T-cell (primary cell): ENCODE measurements around the gene MBNL2. TPM values are rescaled to one million over a fixed set of nuclear protein-coding genes. Genes with fewer than 3 reads are reported as not detected.

ENCODE experiments used
- ATAC-seq, 4 experiments: fragments of 200-7000 bp in 3 of 4; fragments of 150-1000 bp in 1 of 4; cut with Tn5 transposase; replicated peaks in 1 of 4; 1 replicate in 3 of 4; 2 replicates in 1 of 4; pipeline ENCODE4 v1.10.0; 2021; ENCODE audit warnings: moderate library complexity in 3 of 4, mild to moderate bottlenecking in 2 of 4, moderate number of reproducible peaks in 1 of 4
- CTCF ChIA-PET, 2 donors: fragments of 300-600 bp; sonication (Branson Sonifier 250); formaldehyde crosslinking; loops; one replicate each; lab custom pipeline; 2022; ENCODE audit warnings: antibody characterized with exemption in 2 of 2; lab: Charles Lee
- POLR2A ChIA-PET, 2 donors: fragments of 300-600 bp; sonication (Branson Sonifier 250); formaldehyde crosslinking; loops; one replicate each; lab custom pipeline; 2022; ENCODE audit warnings: antibody characterized with exemption in 2 of 2; lab: Charles Lee
- DNase-seq, 35 experiments: peaks; one replicate each; pipeline versions ENCODE4 v3.0.0 to v3.0.0-alpha.2; 2013 to 2023
- H3K27ac ChIP-seq: one replicate; pipeline ENCODE4 v1.5.1; 2013; ENCODE audit warnings: low read length
- H3K27me3 ChIP-seq, 2 experiments: replicated peaks in 1 of 2; 1 replicate in 1 of 2; 2 replicates in 1 of 2; pipeline versions ENCODE4 v1.6.1 to v1.7.0; 2013; ENCODE audit warnings: low read length in 1 of 2, mixed read lengths in 1 of 2; ENCODE audit not compliant: control insufficient read depth in 2 of 2, insufficient read depth in 2 of 2; ENCODE audit errors: extremely low read depth in 1 of 2
- H3K36me3 ChIP-seq, 2 donors: 1 replicate in 1 of 2; 2 replicates in 1 of 2; pipeline versions ENCODE4 v1.6.1 to v1.7.0; 2013; ENCODE audit warnings: low read length in 1 of 2; ENCODE audit not compliant: control insufficient read depth in 2 of 2, insufficient read depth in 1 of 2; ENCODE audit errors: extremely low read depth in 1 of 2
- H3K4me1 ChIP-seq, 2 experiments: 1 replicate in 1 of 2; 2 replicates in 1 of 2; pipeline versions ENCODE4 v1.6.1 to v1.7.0; 2013; ENCODE audit warnings: low read length in 2 of 2, mixed read lengths in 1 of 2; ENCODE audit not compliant: insufficient read depth in 2 of 2, control insufficient read depth in 1 of 2; ENCODE audit errors: extremely low read depth in 1 of 2
- H3K4me3 ChIP-seq, 2 donors: 1 replicate in 1 of 2; 2 replicates in 1 of 2; pipeline versions ENCODE4 v1.5.1 to v1.7.0; 2013; ENCODE audit warnings: mild to moderate bottlenecking in 2 of 2, low read length in 1 of 2, moderate library complexity in 1 of 2; ENCODE audit not compliant: control insufficient read depth in 1 of 2; ENCODE audit errors: extremely low read depth in 1 of 2
- H3K9me3 ChIP-seq: 2 replicates; pipeline ENCODE4 v1.7.0; 2013
- H3K27ac Mint-ChIP-seq, 2 donors: one replicate each; pipeline ENCODE4 v1.8.0; 2020 to 2021; ENCODE audit warnings: mild to moderate bottlenecking in 2 of 2, mixed read lengths in 2 of 2
- H3K27me3 Mint-ChIP-seq, 2 donors: one replicate each; pipeline ENCODE4 v1.8.0; 2021 to 2022; ENCODE audit warnings: mixed read lengths in 2 of 2
- H3K36me3 Mint-ChIP-seq: one replicate; pipeline ENCODE4 v1.8.0; 2021; ENCODE audit warnings: mixed read lengths
- H3K4me1 Mint-ChIP-seq, 3 donors: one replicate each; pipeline ENCODE4 v1.8.0; 2020 to 2022; ENCODE audit warnings: mixed read lengths in 3 of 3, mild to moderate bottlenecking in 1 of 3
- H3K4me3 Mint-ChIP-seq, 3 donors: one replicate each; pipeline ENCODE4 v1.8.0; 2020 to 2022; ENCODE audit warnings: mild to moderate bottlenecking in 3 of 3, mixed read lengths in 3 of 3, moderate library complexity in 3 of 3
- H3K9me3 Mint-ChIP-seq, 3 donors: one replicate each; pipeline ENCODE4 v1.8.0; 2020 to 2022; ENCODE audit warnings: mixed read lengths in 3 of 3
- WGBS: methylation state at CpG from one replicate; pipeline ENCODE4 v1.1.5; 2013; ENCODE audit warnings: missing lambda C conversion rate; ENCODE audit not compliant: insufficient coverage; 5-methylcytosine and 5-hydroxymethylcytosine counted together
- total RNA-seq, 35 experiments: library from RNA in 6 of 35; stranded (reverse) in 6 of 35; fragments of 120-200 nt in 1 of 35; gene quantifications; one replicate each; pipeline versions ENCODE4 v1.2.1 to v1.2.4 and lab custom pipeline; 2013 to 2026

Gene MBNL2
- total RNA-seq, 5 donors from 2014 or later (not counting 1 experiment from before 2014, with no cell fraction given): 21.0 to 33.7 (median 28.5) TPM

- DNase-seq (no peak), ATAC-seq (no peak)
- peaks cover 72 to 81% (median 78%) of the 10 kb centered on the region in 3 donors for H3K4me1 Mint-ChIP-seq
- no peak overlapping the region for H3K4me3 Mint-ChIP-seq
- H3K27me3 Mint-ChIP-seq: no peaks in the 10 kb centered on the region
- no CpG with 5 or more reads among the region's 4 CpGs for WGBS
- ChIA-PET CTCF (interaction anchor here in 1 of 2 donors (0.6 kb wide), 1 partner anchor 108 kb away, joined by 10 read pairs; no protein-coding TSS in a partner anchor), POLR2A (interaction anchor here (0.7 to 2.0 kb wide), 2 partner anchors 9 to 11 kb away, joined by 3 to 10 read pairs; partner anchors contain the start of gene MBNL2 (in 1 of the 2))
- Histone ChIP-seq H3K27me3 (no peaks in the 10 kb centered on the region), H3K36me3 (peaks cover 5 to 14% of the 10 kb centered on the region in 2 donors), H3K4me1 (peaks cover 10 to 23% of the 10 kb centered on the region in 2 experiments), H3K9me3 (no peaks in the 10 kb centered on the region), H3K27ac (no peak overlapping the region), H3K4me3 (no peak overlapping the region)
- H3K27ac Mint-ChIP-seq: no peak overlapping the region
- H3K36me3 Mint-ChIP-seq: peaks cover 47% of the 10 kb centered on the region
- no peaks in the 10 kb centered on the region for H3K9me3 Mint-ChIP-seq
These were observed 9.1 kb downstream of the MBNL2 start for GRCh38 chr13:97231118-97231828.

GRCh38 chr13:97231829-97232196, 9.7 kb downstream of the MBNL2 start:
- peaks cover 6 to 18% of the 10 kb centered on the region in 2 experiments for H3K4me1 ChIP-seq
- ChIA-PET POLR2A (interaction anchor here in 1 of 2 donors (2.0 kb wide), 1 partner anchor 10 kb away, joined by 10 read pairs; the partner anchor contains the start of gene MBNL2), CTCF (interaction anchor here (0.6 to 0.7 kb wide), 2 partner anchors 45 to 109 kb away, joined by 3 to 10 read pairs; no protein-coding TSS in a partner anchor)
- H3K27me3 ChIP-seq: no peaks in the 10 kb centered on the region
- no peak overlapping the region for H3K27ac ChIP-seq
- WGBS: 93% methylated on average over 3 of the region's 6 CpGs
- ATAC-seq (no peak), DNase-seq (no peak)
- Mint-ChIP-seq H3K27me3 (no peaks in the 10 kb centered on the region), H3K9me3 (no peaks in the 10 kb centered on the region), H3K27ac (no peak overlapping the region), H3K36me3 (peaks cover 50% of the 10 kb centered on the region), H3K4me3 (no peak overlapping the region), H3K4me1 (peaks cover 72 to 81% (median 77%) of the 10 kb centered on the region in 3 donors)
- H3K9me3 ChIP-seq: no peaks in the 10 kb centered on the region
- peaks cover 5 to 14% of the 10 kb centered on the region in 2 donors for H3K36me3 ChIP-seq
- no peak overlapping the region for H3K4me3 ChIP-seq

GRCh38 chr13:97233499-97233898, 11.4 kb downstream of the MBNL2 start:
- ATAC-seq (no peak), DNase-seq (no peak)
- WGBS: no CpG with 5 or more reads among the region's 1 CpG
- ChIA-PET CTCF (interaction anchor here in 1 of 2 donors (0.7 kb wide), 1 partner anchor 122 kb away, joined by 4 read pairs; no protein-coding TSS in a partner anchor), POLR2A (interaction anchor here in 1 of 2 donors (2.0 kb wide), 1 partner anchor 11 kb away, joined by 10 read pairs; the partner anchor contains the start of gene MBNL2)
- H3K9me3 ChIP-seq: no peaks in the 10 kb centered on the region
- no peak overlapping the region for H3K4me3 ChIP-seq
- H3K27ac ChIP-seq: no peak overlapping the region
- peaks cover 5 to 14% of the 10 kb centered on the region in 2 donors for H3K36me3 ChIP-seq
- Mint-ChIP-seq H3K4me3 (no peak overlapping the region), H3K27ac (no peak overlapping the region), H3K27me3 (no peaks in the 10 kb centered on the region), H3K4me1 (peaks cover 78 to 85% (median 80%) of the 10 kb centered on the region in 3 donors), H3K9me3 (no peaks in the 10 kb centered on the region), H3K36me3 (peaks cover 64% of the 10 kb centered on the region)
- H3K27me3 ChIP-seq: no peaks in the 10 kb centered on the region
- H3K4me1 ChIP-seq: peaks cover 0 to 16% of the 10 kb centered on the region in 2 experiments

- Histone ChIP-seq H3K4me3 (no peak overlapping the region), H3K9me3 (no peaks in the 10 kb centered on the region), H3K4me1 (peaks cover 0 to 18% of the 10 kb centered on the region in 2 experiments), H3K36me3 (peaks cover 5 to 14% of the 10 kb centered on the region in 2 donors), H3K27me3 (no peaks in the 10 kb centered on the region), H3K27ac (no peak overlapping the region)
- H3K4me1 Mint-ChIP-seq: peaks cover 84 to 90% (median 85%) of the 10 kb centered on the region in 3 donors
- H3K27ac Mint-ChIP-seq: no peak overlapping the region
- POLR2A ChIA-PET: interaction anchor here in 1 of 2 donors (0.6 to 0.8 kb wide), 2 partner anchors 9 to 11 kb away, joined by 3 read pairs; no protein-coding TSS in a partner anchor
- DNase-seq: no peak
- H3K9me3 Mint-ChIP-seq: no peaks in the 10 kb centered on the region
- no peak for ATAC-seq
- CTCF ChIA-PET: interaction anchor here in 1 of 2 donors (0.7 kb wide), 1 partner anchor 122 kb away, joined by 4 read pairs; no protein-coding TSS in a partner anchor
- H3K4me3 Mint-ChIP-seq: no peak overlapping the region
- H3K36me3 Mint-ChIP-seq: peaks cover 67% of the 10 kb centered on the region
- WGBS: 100% methylated on average over 2 of the region's 5 CpGs
- no peaks in the 10 kb centered on the region for H3K27me3 Mint-ChIP-seq
These were observed 12.1 kb downstream of the MBNL2 start for GRCh38 chr13:97234236-97234635.

DNA sequence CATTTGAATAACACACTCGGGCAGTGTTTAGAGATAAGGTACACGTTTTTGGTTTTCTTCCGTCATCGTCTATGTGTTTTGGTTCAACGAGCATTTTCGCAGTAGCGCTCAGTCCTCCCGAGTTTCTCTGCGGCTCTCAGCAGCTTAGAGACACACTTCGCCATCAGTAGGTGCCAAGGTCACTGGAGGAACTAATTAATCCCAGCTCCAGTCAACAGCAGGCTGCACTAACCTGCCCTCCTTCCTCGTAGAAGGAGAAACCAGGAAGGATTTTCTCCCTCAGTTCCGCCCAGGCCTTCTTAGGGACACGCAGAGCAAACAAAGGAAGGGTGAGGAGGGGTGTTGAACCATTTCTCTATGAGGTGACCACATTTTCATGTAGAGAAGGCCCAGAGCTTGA, 12.6 kb downstream of the MBNL2 start:
- Histone ChIP-seq H3K9me3 (no peaks in the 10 kb centered on the region), H3K27me3 (no peaks in the 10 kb centered on the region), H3K4me3 (no peak overlapping the region), H3K27ac (no peak overlapping the region), H3K36me3 (peaks cover 5 to 14% of the 10 kb centered on the region in 2 donors), H3K4me1 (peaks cover 0 to 18% of the 10 kb centered on the region in 2 experiments)
- H3K9me3 Mint-ChIP-seq: no peaks in the 10 kb centered on the region
- H3K4me3 Mint-ChIP-seq: no peak overlapping the region
- peaks cover 62% of the 10 kb centered on the region for H3K36me3 Mint-ChIP-seq
- CTCF ChIA-PET: no interaction called here
- no peak for ATAC-seq
- H3K27me3 Mint-ChIP-seq: no peaks in the 10 kb centered on the region
- no peak for DNase-seq
- no peak overlapping the region for H3K27ac Mint-ChIP-seq
- H3K4me1 Mint-ChIP-seq: peaks cover 82 to 90% (median 84%) of the 10 kb centered on the region in 3 donors
- POLR2A ChIA-PET: interaction anchor here in 1 of 2 donors (0.6 to 0.8 kb wide), 2 partner anchors 9 to 11 kb away, joined by 3 read pairs; no protein-coding TSS in a partner anchor
- WGBS: 100% methylated on average over 10 of the region's 13 CpGs

- no peak overlapping the region for H3K27ac ChIP-seq
- peaks cover 5 to 14% of the 10 kb centered on the region in 2 donors for H3K36me3 ChIP-seq
- H3K4me3 ChIP-seq: no peak overlapping the region
- POLR2A ChIA-PET: no interaction called here
- CTCF ChIA-PET: interaction anchor here in 1 of 2 donors (0.7 kb wide), 1 partner anchor 74 kb away, joined by 3 read pairs; no protein-coding TSS in a partner anchor
- H3K9me3 ChIP-seq: no peaks in the 10 kb centered on the region
- Mint-ChIP-seq H3K27me3 (no peaks in the 10 kb centered on the region), H3K27ac (no peak overlapping the region), H3K4me1 (peaks cover 79 to 92% (median 84%) of the 10 kb centered on the region in 3 donors), H3K36me3 (peaks cover 59% of the 10 kb centered on the region), H3K4me3 (no peak overlapping the region), H3K9me3 (no peaks in the 10 kb centered on the region)
- 99% methylated on average over 13 of the region's 18 CpGs for WGBS
- DNase-seq (no peak), ATAC-seq (no peak)
- peaks cover 0 to 21% of the 10 kb centered on the region in 2 experiments for H3K4me1 ChIP-seq
- no peaks in the 10 kb centered on the region for H3K27me3 ChIP-seq
These were observed 13.6 kb downstream of the MBNL2 start for GRCh38 chr13:97235549-97236231.
